ENCODE data around the gene ADA. TPM values are rescaled to one million over a fixed set of nuclear protein-coding genes. Genes with fewer than 3 reads are reported as not detected.

Gene ADA
- total RNA-seq, 2 experiments from 2014 or later: 67.0 to 142 TPM

DNA sequence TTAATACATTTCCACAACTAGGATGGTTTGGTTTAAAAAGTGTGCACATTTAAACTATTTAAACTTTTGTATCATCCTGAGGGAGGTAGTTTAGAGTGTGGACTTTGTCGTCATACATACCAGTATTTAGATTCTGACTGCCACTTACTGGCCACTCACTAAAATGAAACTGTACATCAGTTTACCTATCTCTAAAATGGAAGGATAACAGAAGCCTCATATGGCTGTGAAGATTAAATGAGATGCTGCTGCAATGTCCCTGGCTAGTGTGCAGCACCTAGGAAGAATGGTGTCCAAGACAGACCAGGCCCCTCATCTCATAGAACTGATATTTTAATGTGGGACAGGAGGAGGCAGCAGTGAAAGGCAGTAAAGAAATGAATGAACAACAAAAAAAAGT, 81.1 kb downstream of the ADA start:
- Histone ChIP-seq H3K9me3 (ENCODE audit: low read length) (no peaks in the 10 kb centered on the region), H3K4me2 (ENCODE audit: low read length) (no peak overlapping the region), H3K4me1 (ENCODE audit: insufficient read depth, low read length, poor library complexity, severe bottlenecking) (peaks cover 33% of the 10 kb centered on the region), H2AFZ (ENCODE audit: low read length) (no peak overlapping the region), H4K20me1 (ENCODE audit: insufficient read depth, low read length) (no peaks in the 10 kb centered on the region), H3K36me3 (ENCODE audit: insufficient read depth, low read length) (no peaks in the 10 kb centered on the region), H3K27ac (ENCODE audit: low read depth, low read length, poor library complexity, severe bottlenecking) (no peak overlapping the region), H3K79me2 (ENCODE audit: insufficient read depth, low read depth, low read length) (no peaks in the 10 kb centered on the region), H3K9me2 (ENCODE audit: insufficient read depth, low read length) (no peaks in the 10 kb centered on the region), H3K4me3 (ENCODE audit: low read depth, low read length, poor library complexity, severe bottlenecking) (no peak overlapping the region)
- no peak for DNase-seq (ENCODE audit: low spot score)
- ChIA-PET POLR2A (interaction anchor here (1.2 to 1.5 kb wide), 2 partner anchors 16 to 49 kb away, joined by 3 to 4 read pairs; partner anchors contain the start of gene SERINC3), CTCF (ENCODE audit: unreplicated experiment) (no interaction called here)
- no TSS peak for BruUV-seq (replicated peaks)
- intact Hi-C loops (cut with micrococcal nuclease; ENCODE audit: unreplicated experiment): no loop called here
- TF ChIP-seq EZH2phosphoT487 (IDR thresholded peaks at IDR 0.05; ENCODE audit: borderline replicate concordance, low read depth, low read length): no peak
- TF ChIP-seq, protein P1, sequence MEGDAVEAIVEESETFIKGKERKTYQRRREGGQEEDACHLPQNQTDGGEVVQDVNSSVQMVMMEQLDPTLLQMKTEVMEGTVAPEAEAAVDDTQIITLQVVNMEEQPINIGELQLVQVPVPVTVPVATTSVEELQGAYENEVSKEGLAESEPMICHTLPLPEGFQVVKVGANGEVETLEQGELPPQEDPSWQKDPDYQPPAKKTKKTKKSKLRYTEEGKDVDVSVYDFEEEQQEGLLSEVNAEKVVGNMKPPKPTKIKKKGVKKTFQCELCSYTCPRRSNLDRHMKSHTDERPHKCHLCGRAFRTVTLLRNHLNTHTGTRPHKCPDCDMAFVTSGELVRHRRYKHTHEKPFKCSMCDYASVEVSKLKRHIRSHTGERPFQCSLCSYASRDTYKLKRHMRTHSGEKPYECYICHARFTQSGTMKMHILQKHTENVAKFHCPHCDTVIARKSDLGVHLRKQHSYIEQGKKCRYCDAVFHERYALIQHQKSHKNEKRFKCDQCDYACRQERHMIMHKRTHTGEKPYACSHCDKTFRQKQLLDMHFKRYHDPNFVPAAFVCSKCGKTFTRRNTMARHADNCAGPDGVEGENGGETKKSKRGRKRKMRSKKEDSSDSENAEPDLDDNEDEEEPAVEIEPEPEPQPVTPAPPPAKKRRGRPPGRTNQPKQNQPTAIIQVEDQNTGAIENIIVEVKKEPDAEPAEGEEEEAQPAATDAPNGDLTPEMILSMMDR (conservative IDR thresholded peaks at IDR 0.05; ENCODE audit: low read length): peak; percentile 31; the same call in 1 of the 2 replicates

Other genes with a start within 250 kb of the ADA start
- 3.2 and 5.6 TPM in 2 replicates for gene TTPAL, start 175.8 kb downstream of the ADA start, total RNA-seq (2014; rRNA removed; shearing (Covaris generic))
- 18.8 and 19.8 TPM in 2 replicates for gene TTPAL, start 175.8 kb downstream of the ADA start, total RNA-seq (2022)
- 19.3 and 24.4 TPM in 2 replicates for gene SERINC3, start 129.6 kb downstream of the ADA start, total RNA-seq (2014; rRNA removed; shearing (Covaris generic))
- 55.4 and 62.7 TPM in 2 replicates for gene SERINC3, start 129.6 kb downstream of the ADA start, total RNA-seq (2022)
- 37.2 and 46.9 TPM in 2 replicates for gene PKIG, start 69.1 kb downstream of the ADA start, total RNA-seq (2014; rRNA removed; shearing (Covaris generic))
- gene PKIG, start 69.1 kb downstream of the ADA start, total RNA-seq (2022): 31.7 and 34.9 TPM in 2 replicates
- gene CCN5, start 63.7 kb upstream of the ADA start, total RNA-seq (2014; rRNA removed; shearing (Covaris generic)): not detected in 2 replicates
- not detected in 2 replicates for gene CCN5, start 63.7 kb upstream of the ADA start, total RNA-seq (2022)
- not detected in 2 replicates for gene KCNK15, start 94.2 kb upstream of the ADA start, total RNA-seq (2014; rRNA removed; shearing (Covaris generic))
- not detected in 2 replicates for gene KCNK15, start 94.2 kb upstream of the ADA start, total RNA-seq (2022)
- not detected in 2 replicates for gene RIMS4, start 158.8 kb upstream of the ADA start, total RNA-seq (2014; rRNA removed; shearing (Covaris generic))
- gene RIMS4, start 158.8 kb upstream of the ADA start, total RNA-seq (2022): 0.13 TPM in 1 of 2 replicates, not detected in the other
- 60.5 and 72.8 TPM in 2 replicates for gene YWHAB, start 234.0 kb upstream of the ADA start, total RNA-seq (2014; rRNA removed; shearing (Covaris generic))
- gene YWHAB, start 234.0 kb upstream of the ADA start, total RNA-seq (2022): 245 and 256 TPM in 2 replicates

Measured in OCI-LY7 (cell line).